Limb (tissue), 2 donors: Measurements from ENCODE around the gene GNG12.
A peak's percentile ranks its signal among the peaks of the same experiment; 100 is the strongest.
"Not testable (repeated sequence)": the region's sequence is repeated elsewhere in the genome, so short reads cannot be mapped to it uniquely, and the experiment has no call there.

Source experiments
- DNase-seq, 2 donors: peaks; one replicate each; pipeline ENCODE4 v3.0.0-alpha.2; 2016; ENCODE audit errors: extremely low spot score in 2 of 2

Gene GNG12

GRCh38 chr1:67684526-67685066 is 148.7 kb downstream of the GNG12 start:
- DNase-seq = no peak

- no peak for DNase-seq
These were observed 149.3 kb downstream of the GNG12 start for GRCh38 chr1:67683766-67684525.

- DNase-seq = no peak
These were observed 150.0 kb downstream of the GNG12 start for GRCh38 chr1:67683316-67683715.

GRCh38 chr1:67682659-67683197 is 150.5 kb downstream of the GNG12 start:
- no peak for DNase-seq

GRCh38 chr1:67680486-67680885 is 152.8 kb downstream of the GNG12 start:
- no peak for DNase-seq

- DNase-seq = no peak
These were observed 153.6 kb downstream of the GNG12 start for GRCh38 chr1:67679691-67680090.

GRCh38 chr1:67677930-67678329 is 155.3 kb downstream of the GNG12 start:
- DNase-seq = no peak

GRCh38 chr1:67677408-67677807 is 155.9 kb downstream of the GNG12 start:
- no peak for DNase-seq

GRCh38 chr1:67676946-67677345 is 156.3 kb downstream of the GNG12 start:
- DNase-seq = no peak

GRCh38 chr1:67676287-67676686 is 157.0 kb downstream of the GNG12 start:
- no peak for DNase-seq

- DNase-seq = peak in 1 of 2 donors; percentile 60
These were observed 157.5 kb downstream of the GNG12 start for GRCh38 chr1:67675800-67676199.

GRCh38 chr1:67674260-67675011 is 158.8 kb downstream of the GNG12 start:
- peak; percentile 63 to 92 for DNase-seq

GRCh38 chr1:67673468-67674201 is 159.6 kb downstream of the GNG12 start:
- no peak for DNase-seq

GRCh38 chr1:67672260-67672803 is 160.9 kb downstream of the GNG12 start:
- DNase-seq = no peak

GRCh38 chr1:67668660-67669059 is 164.6 kb downstream of the GNG12 start:
- DNase-seq = no peak

GRCh38 chr1:67666636-67667035 is 166.6 kb downstream of the GNG12 start:
- DNase-seq = no peak

GRCh38 chr1:67665307-67665706 is 168.0 kb downstream of the GNG12 start:
- not testable (repeated sequence) for DNase-seq

GRCh38 chr1:67664048-67664447 is 169.2 kb downstream of the GNG12 start:
- no peak for DNase-seq

GRCh38 chr1:67662884-67663283 is 170.4 kb downstream of the GNG12 start:
- DNase-seq = no peak

GRCh38 chr1:67659229-67659628 is 174.0 kb downstream of the GNG12 start:
- DNase-seq = no peak

GRCh38 chr1:67657152-67657551 is 176.1 kb downstream of the GNG12 start:
- not testable (repeated sequence) for DNase-seq
